HG03025 (cell line): ENCODE results near the gene SHANK2.

ENCODE experiments used
- ATAC-seq: cut with Tn5 transposase; IDR thresholded peaks from one replicate; pipeline ENCODE4 v1.9.1; 2021; ENCODE audit warnings: mild to moderate bottlenecking, moderate library complexity; ENCODE audit not compliant: unreplicated experiment, low FRiP score

SHANK2 gene

GRCh38 chr11:71269603-71270511 lies 17.5 kb upstream of the SHANK2 start:
- ATAC-seq: no peak

DNA sequence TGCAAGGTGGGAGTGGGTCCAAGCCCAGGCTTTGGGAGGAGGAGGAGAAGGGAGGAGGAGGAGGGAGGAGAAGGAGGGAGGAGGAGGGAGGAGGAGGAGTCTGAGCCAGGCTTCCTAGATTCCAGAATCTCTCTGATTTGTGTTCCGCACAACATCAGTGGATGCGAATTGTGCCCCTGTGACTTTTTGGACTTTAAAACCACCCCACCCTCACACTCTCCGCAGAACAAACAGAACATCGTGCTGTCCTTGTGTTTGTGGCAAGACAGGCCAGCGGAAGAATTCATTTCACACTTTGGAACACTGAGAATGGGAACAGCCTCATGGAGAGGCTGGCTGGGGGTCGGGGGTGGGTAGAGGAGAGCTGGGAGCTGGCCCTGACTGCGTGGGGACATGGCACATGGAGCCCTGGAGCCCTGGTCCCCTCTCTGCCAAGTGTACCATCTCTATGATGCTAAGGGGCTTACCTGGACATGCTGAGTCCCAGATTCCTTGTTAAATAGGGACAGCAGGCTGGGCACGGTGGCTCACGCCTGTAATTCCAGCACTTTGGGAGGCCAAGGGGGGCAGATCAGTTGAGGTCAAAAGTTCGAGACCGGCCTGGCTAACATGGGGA lies 16.4 kb upstream of the SHANK2 start:
- ATAC-seq: no peak

DNA sequence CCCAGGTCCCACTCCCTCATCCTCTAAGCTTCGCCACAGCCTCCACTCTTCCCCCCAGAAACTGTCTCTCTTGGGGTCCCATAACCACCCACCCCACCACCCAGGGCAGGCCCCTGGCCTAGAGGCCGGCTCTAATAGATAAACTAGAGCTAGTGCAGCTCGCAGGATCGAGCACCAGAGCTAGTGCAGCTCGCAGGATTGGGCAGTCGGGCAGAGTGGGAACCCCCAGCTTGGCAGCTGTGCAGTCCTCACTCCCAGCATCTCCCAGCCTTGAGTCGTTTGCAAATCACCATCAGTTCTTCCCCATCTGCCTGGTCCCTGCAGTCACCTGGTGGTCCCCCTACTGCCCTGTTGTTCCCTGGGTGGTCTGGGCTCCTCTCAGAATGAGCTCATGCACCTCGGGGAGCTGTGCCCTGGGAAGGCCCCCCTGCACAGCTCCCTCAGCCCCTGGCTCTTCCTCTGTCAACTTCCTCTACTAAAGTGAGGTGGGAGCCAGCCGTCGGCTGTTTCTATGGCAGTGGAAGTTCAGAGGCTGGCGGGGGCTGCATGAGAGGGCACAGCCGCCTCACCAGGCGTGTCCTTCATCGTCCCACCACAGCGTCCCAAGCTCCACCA lies 15.5 kb upstream of the SHANK2 start:
- ATAC-seq: no peak

DNA sequence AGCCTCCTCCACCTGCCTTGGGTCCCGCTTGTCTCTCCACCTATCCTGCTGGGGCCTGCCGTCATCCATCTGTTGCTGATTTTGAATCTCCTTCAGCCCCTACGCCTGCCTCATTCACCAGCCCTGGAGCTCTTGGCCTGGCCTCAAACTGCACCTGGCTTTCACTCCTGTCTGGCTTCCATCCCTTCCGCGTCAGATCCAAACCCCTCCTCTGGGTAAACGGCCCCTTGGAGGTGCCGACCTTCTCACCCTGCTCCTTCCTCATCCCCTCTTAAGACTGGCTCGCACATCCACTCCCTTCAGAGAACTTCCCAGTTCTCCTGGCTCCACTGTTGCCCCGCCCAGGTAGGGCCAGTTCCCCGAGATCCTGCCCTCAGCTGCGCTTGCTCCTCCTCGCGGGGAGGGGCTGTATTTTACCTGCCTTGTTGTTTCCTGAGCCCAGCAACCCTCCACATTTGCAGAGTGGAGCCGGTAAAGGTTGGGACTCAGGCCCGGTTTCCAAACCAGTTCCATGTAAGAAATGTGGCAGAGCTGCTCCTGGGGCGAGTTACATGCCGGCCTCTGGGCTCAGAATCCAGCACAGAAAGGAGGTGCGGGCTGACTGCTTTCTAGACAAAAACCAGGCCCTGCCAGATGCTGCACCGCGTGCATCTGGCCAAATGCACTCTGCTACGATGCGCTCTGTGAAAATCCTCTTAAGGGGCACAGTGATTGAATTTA lies 13.9 kb upstream of the SHANK2 start:
- no peak for ATAC-seq

GRCh38 chr11:71265559-71266092 lies 13.2 kb upstream of the SHANK2 start:
- no peak for ATAC-seq

GRCh38 chr11:71263386-71263785 lies 11.0 kb upstream of the SHANK2 start:
- ATAC-seq: no peak

DNA sequence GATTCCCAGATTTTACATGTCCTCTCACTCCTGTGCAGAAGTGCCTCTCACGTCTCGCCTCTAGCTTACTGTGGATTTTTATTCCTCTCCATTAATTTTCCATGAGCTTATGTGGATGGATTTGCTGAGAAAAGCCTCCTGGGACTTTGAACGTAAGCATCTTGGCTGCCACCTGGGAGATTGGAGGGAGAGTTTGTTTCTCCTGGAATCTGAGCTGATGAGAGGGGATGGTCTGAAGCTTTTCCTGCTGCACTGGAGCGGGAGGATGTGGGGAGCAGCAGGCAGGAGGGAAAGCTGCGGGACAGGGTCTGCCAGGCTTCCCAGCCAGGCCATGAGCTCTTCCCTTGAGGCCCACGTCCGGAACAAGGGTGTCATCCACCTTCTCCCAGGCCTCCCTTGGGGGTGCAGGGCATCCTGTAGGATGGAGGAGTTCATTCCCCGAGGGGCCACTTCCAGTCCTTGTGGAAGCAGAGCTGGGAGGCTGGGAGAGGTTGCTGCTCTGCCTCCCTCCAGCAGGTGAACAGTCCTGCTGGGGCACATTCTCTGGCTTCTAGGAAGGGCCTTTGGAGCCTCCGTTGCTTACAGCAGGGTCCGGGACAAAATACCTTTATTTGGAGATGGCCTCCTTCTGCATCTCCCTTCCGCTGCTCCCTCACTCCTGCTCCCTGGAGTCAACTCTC lies 3.6 kb upstream of the SHANK2 start:
- no peak for ATAC-seq

DNA sequence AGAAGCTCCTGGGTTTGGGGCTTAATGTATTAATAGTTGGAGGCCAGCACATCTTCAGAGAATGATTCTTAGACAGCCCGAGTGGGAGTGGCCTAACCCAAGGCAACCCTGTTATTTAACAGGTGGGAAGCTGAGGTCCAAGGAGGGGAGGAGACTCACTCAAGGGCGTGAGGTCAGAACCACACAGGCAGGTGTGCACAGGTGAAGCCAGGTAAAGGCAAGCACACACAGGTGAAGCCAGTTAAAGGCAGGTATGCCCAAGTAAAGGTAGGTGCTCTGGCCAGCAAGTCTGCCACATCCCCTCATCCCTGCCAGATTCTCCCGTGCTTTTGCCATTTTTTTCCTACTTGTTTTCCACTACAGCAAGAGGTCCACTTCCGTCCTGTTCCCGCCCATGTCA lies 2.9 kb upstream of the SHANK2 start:
- ATAC-seq: no peak

DNA sequence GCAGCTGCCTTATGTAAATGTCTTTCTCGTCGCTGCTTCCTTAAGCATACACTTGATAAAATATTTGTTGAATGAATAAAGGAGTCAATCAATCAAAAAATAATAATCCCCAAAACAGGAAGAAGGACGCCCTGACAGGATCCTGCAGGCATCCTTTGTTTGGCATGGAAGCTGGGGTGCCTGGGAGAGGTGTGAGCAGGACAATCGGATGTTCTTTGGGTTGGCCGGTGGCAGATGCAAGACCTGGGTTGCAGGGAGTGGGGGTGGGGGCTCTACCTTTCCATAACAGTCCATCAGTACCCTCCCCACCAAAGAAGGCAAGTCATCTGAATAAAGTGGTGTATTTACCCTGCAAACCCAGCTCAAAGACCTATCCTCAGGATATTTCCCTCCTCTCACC lies 1.4 kb upstream of the SHANK2 start:
- no peak for ATAC-seq

GRCh38 chr11:71252770-71253730 lies 673 bp upstream of the SHANK2 start:
- no peak for ATAC-seq

- no peak for ATAC-seq
These were observed 562 bp downstream of the SHANK2 start for GRCh38 chr11:71251761-71252268.

DNA sequence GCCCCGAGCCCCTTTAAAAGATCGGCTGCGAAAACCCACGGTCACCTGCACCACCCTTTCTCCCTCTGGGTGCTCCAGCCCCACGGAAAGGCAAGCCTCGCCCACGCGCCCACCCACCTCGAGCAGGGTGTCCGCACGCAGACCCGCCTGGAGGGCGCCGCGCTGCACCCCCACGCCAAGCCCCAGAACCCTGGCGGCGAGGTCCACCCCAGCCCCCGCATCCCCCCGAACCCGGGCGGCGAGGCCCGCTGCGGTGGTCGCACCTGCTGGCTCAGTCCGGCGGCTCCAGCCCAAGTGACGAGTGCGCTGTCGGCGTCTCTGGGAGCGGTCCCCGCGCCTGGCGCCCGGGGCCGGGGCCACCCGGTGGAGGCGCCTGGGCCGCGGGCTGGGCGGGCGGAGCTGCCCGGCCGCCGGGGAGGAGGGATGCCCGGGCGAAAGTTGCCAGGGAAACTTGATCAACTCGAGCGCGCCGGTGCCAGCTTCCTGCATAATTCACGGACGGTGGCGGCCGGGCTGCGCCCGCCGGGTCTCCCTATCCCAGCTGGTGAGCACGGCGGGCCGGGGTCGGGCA lies 1.1 kb downstream of the SHANK2 start:
- no peak for ATAC-seq

GRCh38 chr11:71250523-71251150 lies 1.7 kb downstream of the SHANK2 start:
- no peak for ATAC-seq

- ATAC-seq: no peak
These were observed 3.1 kb downstream of the SHANK2 start for GRCh38 chr11:71249301-71249700.

DNA sequence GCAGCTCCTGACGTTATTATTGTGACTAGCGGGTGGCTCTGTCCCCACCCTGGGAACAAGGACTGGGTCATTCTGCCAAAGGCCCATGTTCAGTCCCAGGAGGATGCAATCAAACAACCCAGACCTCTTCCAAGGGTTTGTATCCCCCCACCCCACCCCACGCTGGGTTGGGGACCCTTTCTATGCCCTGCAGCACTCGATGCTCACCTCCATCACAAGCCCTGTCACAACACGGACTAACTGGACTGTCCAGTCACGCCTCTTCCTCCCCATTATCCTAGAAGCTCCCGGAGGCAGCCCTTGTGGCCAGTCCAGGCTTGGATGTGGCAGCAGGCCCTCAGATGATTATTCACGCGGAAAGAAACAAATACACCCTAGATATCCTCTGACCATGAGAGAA lies 3.7 kb downstream of the SHANK2 start:
- no peak for ATAC-seq

GRCh38 chr11:71248251-71248570 lies 4.2 kb downstream of the SHANK2 start:
- no peak for ATAC-seq

- no peak for ATAC-seq
These were observed 4.7 kb downstream of the SHANK2 start for GRCh38 chr11:71247551-71248250.

DNA sequence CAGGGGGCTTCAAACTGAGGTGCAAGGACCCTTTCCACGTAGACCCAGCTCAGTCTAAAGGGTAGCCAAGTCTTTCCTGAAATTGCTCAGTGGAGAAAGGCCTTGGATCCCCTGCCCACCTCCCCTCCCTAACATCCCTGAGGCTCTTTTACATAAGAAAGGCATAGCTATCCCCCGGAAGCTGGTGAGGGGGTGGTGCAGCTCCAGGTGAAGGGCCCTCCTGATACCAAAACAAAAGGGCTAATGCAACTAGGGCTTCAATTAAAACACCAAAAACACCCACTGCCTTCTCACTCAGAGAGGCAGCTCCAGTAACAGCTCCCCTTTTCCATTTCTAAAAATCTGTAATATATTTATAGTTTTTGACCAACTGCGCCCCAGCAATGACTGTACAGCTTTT lies 5.8 kb downstream of the SHANK2 start:
- ATAC-seq: no peak
